NT2/D1 (cell line): ENCODE measurements around the gene KRTAP10-3.
"Not testable (repeated sequence)": the region's sequence is repeated elsewhere in the genome, so short reads cannot be mapped to it uniquely, and the experiment has no call there.

Source experiments
- DNase-seq: peaks from one replicate; pipeline ENCODE4 v3.0.0-alpha.2; 2011; ENCODE audit warnings: low read depth, low spot score
- H3K27me3 ChIP-seq: 2 replicates; pipeline ENCODE4 v1.6.0; 2011; ENCODE audit warnings: mild to moderate bottlenecking; ENCODE audit not compliant: insufficient read length, insufficient read depth
- H3K36me3 ChIP-seq: 2 replicates; pipeline ENCODE4 v1.6.1; 2011; ENCODE audit warnings: mild to moderate bottlenecking, low read length, mixed read lengths; ENCODE audit not compliant: insufficient read depth, insufficient read length
- H3K4me1 ChIP-seq: 2 replicates; pipeline ENCODE4 v1.5.1; 2011; ENCODE audit not compliant: insufficient read depth, insufficient read length
- H3K4me3 ChIP-seq: 2 replicates; pipeline ENCODE4 v1.5.1; 2011; ENCODE audit warnings: low read depth; ENCODE audit not compliant: insufficient read length
- H3K9ac ChIP-seq: 2 replicates; pipeline ENCODE4 v1.6.0; 2011; ENCODE audit warnings: low read depth; ENCODE audit not compliant: insufficient read length
- H3K9me3 ChIP-seq: 2 replicates; pipeline ENCODE4 v1.5.1; 2011; ENCODE audit warnings: mild to moderate bottlenecking, low read length; ENCODE audit not compliant: insufficient read depth
- SUZ12 ChIP-seq: IDR thresholded peaks from 2 replicates; pipeline ENCODE4 v1.6.1; 2011; ENCODE audit not compliant: insufficient read length, insufficient read depth; ENCODE audit errors: extremely low read depth
- YY1 ChIP-seq: IDR thresholded peaks from 2 replicates; pipeline ENCODE4 v1.6.1; 2011; ENCODE audit not compliant: insufficient read length, insufficient read depth
- ZNF274 ChIP-seq: IDR thresholded peaks from 2 replicates; pipeline ENCODE4 v1.6.1; 2011; ENCODE audit warnings: mild to moderate bottlenecking, low read depth, low read length

KRTAP10-3 gene

DNA sequence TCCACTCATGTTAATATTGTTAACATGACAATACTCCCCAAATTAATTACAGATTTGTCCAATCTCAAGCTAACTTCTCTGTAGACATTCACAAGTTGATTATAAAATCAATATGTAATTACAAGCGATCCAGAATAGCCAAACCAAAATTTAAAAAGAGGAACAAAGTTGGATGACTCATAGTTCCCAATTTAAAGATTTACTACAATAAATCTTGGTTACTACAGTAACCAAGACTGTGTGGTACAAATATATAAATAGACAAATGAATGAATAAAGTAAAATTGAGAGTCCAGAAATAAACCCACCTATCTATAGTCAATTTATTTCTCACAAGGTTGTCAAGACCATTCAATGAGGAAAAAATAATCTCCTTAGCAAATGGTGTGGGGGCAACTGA lies 7.8 kb upstream of the KRTAP10-3 start:
- Histone ChIP-seq H3K4me3 (no peak overlapping the region), H3K4me1 (no peaks in the 10 kb centered on the region), H3K36me3 (no peaks in the 10 kb centered on the region), H3K9me3 (peaks cover 20% of the 10 kb centered on the region), H3K9ac (no peak overlapping the region), H3K27me3 (no peaks in the 10 kb centered on the region)
- TF ChIP-seq SUZ12 = no peak
- no peak for TF ChIP-seq ZNF274
- no peak for TF ChIP-seq YY1
- DNase-seq = no peak

DNA sequence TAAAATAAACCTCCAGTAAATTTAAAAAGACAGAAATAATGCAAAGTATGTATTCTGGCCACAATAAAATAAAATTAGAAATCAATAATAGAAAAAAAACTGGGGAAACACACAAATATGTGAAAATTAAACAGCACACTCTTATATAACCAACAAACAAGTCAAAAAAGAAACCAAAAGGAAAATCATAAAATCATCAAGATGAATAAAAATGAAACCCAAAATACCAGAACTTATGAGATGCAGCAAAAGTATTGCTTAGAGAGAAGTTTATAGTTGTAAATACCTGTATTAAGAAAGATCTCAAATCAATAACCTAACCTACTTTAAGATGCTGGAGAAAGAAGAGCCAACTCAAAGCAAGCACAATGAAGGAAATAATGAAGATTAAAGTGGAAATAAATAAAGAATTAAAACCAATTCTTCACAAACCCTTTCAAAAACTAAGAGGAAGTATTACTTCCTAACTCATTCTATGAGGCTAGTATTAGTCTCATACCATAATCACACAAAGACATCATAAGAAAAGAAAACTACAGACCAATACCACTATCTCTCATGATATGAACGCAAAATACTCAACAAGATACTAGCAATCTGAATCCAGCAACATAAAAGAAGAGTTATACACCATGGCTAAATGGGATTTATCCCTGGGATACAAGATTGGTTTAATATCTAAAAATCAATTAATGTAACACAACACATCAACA lies 6.4 kb upstream of the KRTAP10-3 start:
- TF ChIP-seq SUZ12 = no peak
- TF ChIP-seq YY1 = no peak
- TF ChIP-seq ZNF274 = no peak
- Histone ChIP-seq H3K9ac (no peak overlapping the region), H3K4me3 (no peak overlapping the region), H3K36me3 (no peaks in the 10 kb centered on the region), H3K27me3 (no peaks in the 10 kb centered on the region), H3K4me1 (no peaks in the 10 kb centered on the region), H3K9me3 (peaks cover 9% of the 10 kb centered on the region; the same call in 1 of the 2 replicates)
- no peak for DNase-seq

DNA sequence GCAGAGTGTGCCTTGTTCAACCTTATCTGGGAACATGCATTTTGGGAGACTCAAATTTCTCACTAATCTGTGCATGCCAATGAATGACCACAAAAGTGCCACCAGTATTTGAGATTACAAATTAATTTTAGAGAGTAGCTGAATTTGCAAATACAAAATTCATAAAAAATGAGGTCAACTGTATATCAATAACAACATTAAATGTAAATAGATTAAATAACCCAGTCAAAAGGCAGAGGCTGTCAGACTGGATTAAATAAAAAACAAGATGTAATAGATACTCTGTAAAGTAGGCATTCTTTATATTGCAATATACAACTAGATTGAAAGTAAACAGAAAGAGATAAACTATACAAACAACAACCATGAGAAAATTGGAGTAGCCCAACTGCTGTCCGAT lies 5.5 kb upstream of the KRTAP10-3 start:
- no peaks in the 10 kb centered on the region for H3K27me3 ChIP-seq
- no peak overlapping the region for H3K4me3 ChIP-seq
- H3K9ac ChIP-seq = no peak overlapping the region
- TF ChIP-seq YY1 (no peak), ZNF274 (no peak), SUZ12 (no peak)
- peaks cover 9% of the 10 kb centered on the region; the same call in 1 of the 2 replicates for H3K9me3 ChIP-seq
- no peak for DNase-seq
- no peaks in the 10 kb centered on the region for H3K4me1 ChIP-seq
- no peaks in the 10 kb centered on the region for H3K36me3 ChIP-seq

- not testable (repeated sequence) for H3K9me3 ChIP-seq, H3K27me3 ChIP-seq, DNase-seq
These were observed 293 bp downstream of the KRTAP10-3 start for GRCh38 chr21:44558329-44558675.

GRCh38 chr21:44557491-44558328 lies 885 bp downstream of the KRTAP10-3 start:
- Histone ChIP-seq H3K36me3 (no peaks in the 10 kb centered on the region), H3K27me3 (no peaks in the 10 kb centered on the region), H3K4me3 (no peak overlapping the region), H3K9ac (peak overlapping the region; percentile 14), H3K4me1 (peaks cover 17% of the 10 kb centered on the region), H3K9me3 (peaks cover 3% of the 10 kb centered on the region; the same call in 1 of the 2 replicates)
- TF ChIP-seq ZNF274 = no peak
- no peak for TF ChIP-seq SUZ12
- no peak for TF ChIP-seq YY1
- no peak for DNase-seq

More at GRCh38 chr21:44558329-44558675, 293 bp downstream of the KRTAP10-3 start:
- not testable (repeated sequence) for H3K4me3 ChIP-seq, H3K36me3 ChIP-seq, H3K9ac ChIP-seq
- H3K4me1 ChIP-seq = peaks cover 14% of the 10 kb centered on the region

DNA sequence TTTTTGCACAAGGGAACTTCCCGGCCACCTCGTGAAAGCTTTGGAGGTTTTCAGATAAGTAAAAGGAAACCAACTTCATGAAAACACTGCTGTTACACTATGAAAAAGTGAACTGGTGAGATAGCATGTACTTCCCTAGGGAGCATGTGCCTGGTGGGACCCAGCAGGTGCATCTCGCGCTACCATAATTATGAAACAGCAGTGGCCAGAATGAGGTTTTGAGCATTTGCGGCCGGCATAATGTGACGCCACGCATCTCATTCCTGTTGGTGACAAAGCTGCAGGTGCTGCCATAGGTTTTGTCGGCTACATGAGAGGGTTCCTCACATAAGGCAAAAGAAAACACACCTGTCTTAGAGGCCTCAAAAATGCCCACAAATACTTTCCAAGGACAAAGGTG lies 1.7 kb downstream of the KRTAP10-3 start:
- DNase-seq = no peak
- Histone ChIP-seq H3K27me3 (no peaks in the 10 kb centered on the region), H3K4me1 (peaks cover 25% of the 10 kb centered on the region), H3K4me3 (no peak overlapping the region), H3K9ac (no peak overlapping the region), H3K9me3 (no peaks in the 10 kb centered on the region), H3K36me3 (no peaks in the 10 kb centered on the region)
- no peak for TF ChIP-seq SUZ12
- TF ChIP-seq YY1 = no peak
- TF ChIP-seq ZNF274 = no peak

- no peak for TF ChIP-seq ZNF274
- TF ChIP-seq SUZ12 = no peak
- TF ChIP-seq YY1 = no peak
- H3K4me1 ChIP-seq = peaks cover 32% of the 10 kb centered on the region
- H3K9me3 ChIP-seq = no peaks in the 10 kb centered on the region
- no peak for DNase-seq
- H3K9ac ChIP-seq = no peak overlapping the region
- no peak overlapping the region for H3K4me3 ChIP-seq
- no peaks in the 10 kb centered on the region for H3K27me3 ChIP-seq
- no peaks in the 10 kb centered on the region for H3K36me3 ChIP-seq
These were observed 3.3 kb downstream of the KRTAP10-3 start for GRCh38 chr21:44555200-44555875.
